Measurements from ENCODE around the gene ADAM17.

DNA sequence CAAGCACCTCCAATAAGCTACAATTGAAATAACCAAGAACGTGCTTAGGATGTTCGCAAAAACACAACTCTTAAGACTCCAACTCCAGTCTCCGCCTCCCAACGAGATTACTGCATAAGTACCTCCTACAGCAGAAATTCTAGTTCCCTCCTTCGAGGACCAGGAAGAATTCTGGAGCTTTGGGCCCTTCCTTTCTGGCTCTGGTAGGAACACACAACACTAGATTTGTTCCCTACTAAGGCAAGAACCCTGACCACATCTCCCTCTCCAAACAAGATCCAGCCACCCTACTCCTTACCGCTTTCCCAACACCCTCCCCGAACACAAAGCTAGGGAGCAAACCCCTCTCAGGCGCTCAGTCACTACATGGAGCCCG is 721 bp downstream of the ADAM17 start:
- TF ChIP-seq EP300 (IDR thresholded peaks at IDR 0.05; ENCODE audit: borderline replicate concordance in 1 of 2, control insufficient read depth in 1 of 2, low read depth in 2 of 2, low read length in 2 of 2) (no peak), YY1 (IDR thresholded peaks at IDR 0.05; ENCODE audit: low read depth, low read length) (no peak), ASH2L (IDR thresholded peaks at IDR 0.05; ENCODE audit: borderline replicate concordance, low read depth) (no peak), EZH2 (IDR thresholded peaks at IDR 0.05; ENCODE audit: borderline replicate concordance, control insufficient read depth, low read depth, low read length) (no peak)

Data from GM12878 (cell line).